Loucy (cell line): ENCODE results near the gene SMAD3.

Experiments used
- CTCF ChIP-seq: fragments of 200-600 bp; sonication (generic); conservative IDR thresholded peaks from 2 replicates; pipeline ENCODE4 v1.5.1; 2014; ENCODE audit warnings: mild to moderate bottlenecking, antibody characterized with exemption, low read length
- EZH2phosphoT487 ChIP-seq: fragments of 200-600 bp; IDR thresholded peaks from 2 replicates; pipeline ENCODE4 v1.6.1; 2018; ENCODE audit warnings: antibody characterized with exemption, mild to moderate bottlenecking, moderate library complexity, borderline replicate concordance

GRCh38 chr15:67025719-67026609 is 39.4 kb upstream of the SMAD3 start:
- TF ChIP-seq CTCF (no peak), EZH2phosphoT487 (no peak)
